Activated T-cell treated with anti-CD3 and anti-CD28 coated beads, Interleukin-2, amount 50 U/mL, for 72 hours (primary cell): Measurements from ENCODE around the gene R3HDML. TPM values are rescaled to one million over a fixed set of nuclear protein-coding genes. Genes with fewer than 3 reads are reported as not detected.

Experiments
- total RNA-seq, 2 donors: library from RNA; stranded (reverse); gene quantifications; one replicate each; pipeline ENCODE4 v1.2.3, GENCODE V29; 2022

R3HDML gene
- total RNA-seq, 2 donors from 2014 or later, result not detected

Other genes with a start within 250 kb of the R3HDML start
- gene JPH2, start 149.9 kb upstream of the R3HDML start, total RNA-seq, result under 1 TPM; 0.29 to 0.46 TPM
- gene OSER1, start 126.3 kb upstream of the R3HDML start, total RNA-seq, result 10 to 100 TPM; 47.1 to 47.5 TPM
- 1 to 10 TPM in 1 of 2 donors, under 1 TPM in 1; 1.00 to 1.0 TPM for gene GDAP1L1, start 89.7 kb upstream of the R3HDML start, total RNA-seq
- gene FITM2, start 25.8 kb upstream of the R3HDML start, total RNA-seq, result 1 to 10 TPM; 2.9 to 3.1 TPM
- gene HNF4A, start 18.7 kb downstream of the R3HDML start, total RNA-seq, result not detected
- 10 to 100 TPM; 15.9 to 21.0 TPM for gene TTPAL, start 138.8 kb downstream of the R3HDML start, total RNA-seq
- gene SERINC3, start 185.0 kb downstream of the R3HDML start, total RNA-seq, result 10 to 100 TPM; 85.6 to 100.0 TPM
- gene PKIG, start 245.5 kb downstream of the R3HDML start, total RNA-seq, result 10 to 100 TPM; 10.3 to 13.6 TPM